Duodenal mucosa (tissue), 2 donors: ENCODE measurements around the gene PSME2.

ENCODE experiments used
- H3K27ac ChIP-seq: one replicate; pipeline ENCODE4 v1.7.0; 2013; ENCODE audit warnings: low read depth, low read length
- H3K27me3 ChIP-seq, 2 donors: one replicate each; pipeline ENCODE4 v1.7.0; 2013; ENCODE audit warnings: low read length in 2 of 2, control low read depth in 1 of 2; ENCODE audit not compliant: insufficient read depth in 2 of 2, control insufficient read depth in 1 of 2
- H3K36me3 ChIP-seq, 2 donors: one replicate each; pipeline ENCODE4 v1.7.0; 2013; ENCODE audit warnings: low read length in 2 of 2, control low read depth in 1 of 2; ENCODE audit not compliant: insufficient read depth in 2 of 2, control insufficient read depth in 1 of 2
- H3K4me1 ChIP-seq, 2 donors: one replicate each; pipeline ENCODE4 v1.7.0; 2013; ENCODE audit warnings: low read length in 2 of 2, control low read depth in 1 of 2; ENCODE audit not compliant: insufficient read depth in 2 of 2, control insufficient read depth in 1 of 2
- H3K4me3 ChIP-seq, 2 donors: one replicate each; pipeline ENCODE4 v1.7.0; 2013; ENCODE audit warnings: low read length in 2 of 2, low read depth in 1 of 2
- H3K9ac ChIP-seq, 2 donors: one replicate each; pipeline ENCODE4 v1.7.0; 2013; ENCODE audit warnings: low read length in 2 of 2, low read depth in 1 of 2
- H3K9me3 ChIP-seq, 2 donors: one replicate each; pipeline ENCODE4 v1.7.0; 2013; ENCODE audit warnings: low read length in 2 of 2, control low read depth in 1 of 2; ENCODE audit not compliant: control insufficient read depth in 1 of 2

Gene PSME2

GRCh38 chr14:24135584-24135833 is 10.9 kb downstream of the PSME2 start:
- Histone ChIP-seq H3K9me3 (no peaks in the 10 kb centered on the region), H3K9ac (peak overlapping the region; percentile 29 to 91), H3K27me3 (no peaks in the 10 kb centered on the region), H3K36me3 (peaks cover 24% of the 10 kb centered on the region in 2 donors), H3K4me3 (peak overlapping the region; percentile 67 to 79), H3K27ac (peak overlapping the region; percentile 47), H3K4me1 (peaks cover 41 to 49% of the 10 kb centered on the region in 2 donors)

GRCh38 chr14:24133735-24134134 is 12.7 kb downstream of the PSME2 start:
- Histone ChIP-seq H3K27me3 (no peaks in the 10 kb centered on the region), H3K27ac (no peak overlapping the region), H3K4me3 (no peak overlapping the region), H3K9me3 (no peaks in the 10 kb centered on the region), H3K36me3 (peaks cover 15% of the 10 kb centered on the region in 2 donors), H3K4me1 (peaks cover 30 to 43% of the 10 kb centered on the region in 2 donors), H3K9ac (no peak overlapping the region)

GRCh38 chr14:24132976-24133375 is 13.4 kb downstream of the PSME2 start:
- no peak overlapping the region for H3K4me3 ChIP-seq
- H3K9ac ChIP-seq: no peak overlapping the region
- no peaks in the 10 kb centered on the region for H3K9me3 ChIP-seq
- H3K27ac ChIP-seq: no peak overlapping the region
- peaks cover 7 to 8% of the 10 kb centered on the region in 2 donors for H3K36me3 ChIP-seq
- no peaks in the 10 kb centered on the region for H3K27me3 ChIP-seq
- H3K4me1 ChIP-seq: peaks cover 22 to 35% of the 10 kb centered on the region in 2 donors

GRCh38 chr14:24132061-24132685 is 14.2 kb downstream of the PSME2 start:
- H3K9me3 ChIP-seq: no peaks in the 10 kb centered on the region
- no peak overlapping the region for H3K9ac ChIP-seq
- no peak overlapping the region for H3K4me3 ChIP-seq
- no peaks in the 10 kb centered on the region for H3K27me3 ChIP-seq
- H3K4me1 ChIP-seq: peaks cover 14 to 27% of the 10 kb centered on the region in 2 donors
- H3K27ac ChIP-seq: no peak overlapping the region
- peaks cover 0 to under 1% of the 10 kb centered on the region in 2 donors for H3K36me3 ChIP-seq

GRCh38 chr14:24131549-24131966 is 14.9 kb downstream of the PSME2 start:
- H3K4me3 ChIP-seq: no peak overlapping the region
- H3K9me3 ChIP-seq: no peaks in the 10 kb centered on the region
- no peaks in the 10 kb centered on the region for H3K36me3 ChIP-seq
- no peak overlapping the region for H3K9ac ChIP-seq
- H3K4me1 ChIP-seq: peaks cover 8 to 21% of the 10 kb centered on the region in 2 donors
- H3K27me3 ChIP-seq: no peaks in the 10 kb centered on the region
- no peak overlapping the region for H3K27ac ChIP-seq

- Histone ChIP-seq H3K27me3 (no peaks in the 10 kb centered on the region), H3K4me1 (peaks cover 7 to 19% of the 10 kb centered on the region in 2 donors), H3K9me3 (no peaks in the 10 kb centered on the region), H3K27ac (no peak overlapping the region), H3K4me3 (no peak overlapping the region), H3K36me3 (no peaks in the 10 kb centered on the region), H3K9ac (no peak overlapping the region)
Observed at GRCh38 chr14:24130717-24131548, 15.5 kb downstream of the PSME2 start.

GRCh38 chr14:24130380-24130716 is 16.1 kb downstream of the PSME2 start, which contains the start of gene FITM1:
TSS of gene FITM1 (plus strand) at chr14:24130659. CDS start at chr14:24131564, 905 bp downstream.
- Histone ChIP-seq H3K4me1 (peaks cover 4 to 16% of the 10 kb centered on the region in 2 donors), H3K9me3 (no peaks in the 10 kb centered on the region), H3K27me3 (no peaks in the 10 kb centered on the region), H3K4me3 (no peak within 1 kb of the TSS), H3K27ac (no peak within 1 kb of the TSS), H3K9ac (no peak within 1 kb of the TSS), H3K36me3 (no peaks in the 10 kb centered on the region)

- H3K9ac ChIP-seq: no peak overlapping the region
- no peak overlapping the region for H3K4me3 ChIP-seq
- H3K4me1 ChIP-seq: peaks cover 0 to 11% of the 10 kb centered on the region in 2 donors
- no peaks in the 10 kb centered on the region for H3K9me3 ChIP-seq
- H3K27ac ChIP-seq: no peak overlapping the region
- no peaks in the 10 kb centered on the region for H3K27me3 ChIP-seq
- H3K36me3 ChIP-seq: peaks cover 0 to 1% of the 10 kb centered on the region in 2 donors
Observed at GRCh38 chr14:24129410-24129998, 16.9 kb downstream of the PSME2 start.

GRCh38 chr14:24127673-24128072 is 18.7 kb downstream of the PSME2 start:
- no peak overlapping the region for H3K4me3 ChIP-seq
- H3K9me3 ChIP-seq: no peaks in the 10 kb centered on the region
- H3K27ac ChIP-seq: no peak overlapping the region
- H3K27me3 ChIP-seq: no peaks in the 10 kb centered on the region
- H3K4me1 ChIP-seq: peaks cover 0 to 8% of the 10 kb centered on the region in 2 donors
- peaks cover 16 to 19% of the 10 kb centered on the region in 2 donors for H3K36me3 ChIP-seq
- H3K9ac ChIP-seq: no peak overlapping the region

GRCh38 chr14:24126939-24127338 is 19.5 kb downstream of the PSME2 start:
- no peaks in the 10 kb centered on the region for H3K27me3 ChIP-seq
- no peak overlapping the region for H3K9ac ChIP-seq
- no peak overlapping the region for H3K4me3 ChIP-seq
- H3K27ac ChIP-seq: no peak overlapping the region
- peaks cover 0 to under 1% of the 10 kb centered on the region in 2 donors for H3K4me1 ChIP-seq
- peaks cover 20 to 24% of the 10 kb centered on the region in 2 donors for H3K36me3 ChIP-seq
- no peaks in the 10 kb centered on the region for H3K9me3 ChIP-seq
